Muscle of arm (tissue), 12 donors: ENCODE results near the gene MARK3. TPM values are rescaled to one million over a fixed set of nuclear protein-coding genes. Genes with fewer than 3 reads are reported as not detected.

Source experiments
- DNase-seq: peaks from one replicate; pipeline ENCODE4 v3.0.0-alpha.2; 2013
- polyA plus RNA-seq, 12 donors: library from polyadenylated mRNA; unstranded; fragments of 120-200 nt; gene quantifications; one replicate each; pipeline ENCODE4 v1.2.1, GENCODE V29; 2013; ENCODE audit not compliant: insufficient read length in 12 of 12

The MARK3 gene
- polyA plus RNA-seq, 12 donors = 51.7 to 92.4 (median 62.1) TPM; not detected in 1

- DNase-seq = no peak
These were observed 162.3 kb downstream of the MARK3 start for GRCh38 chr14:103547455-103547940.

- DNase-seq = no peak
These were observed 162.8 kb downstream of the MARK3 start for GRCh38 chr14:103547941-103548462.

- DNase-seq = no peak
These were observed 163.5 kb downstream of the MARK3 start for GRCh38 chr14:103548463-103549351.

GRCh38 chr14:103549361-103550311, 164.4 kb downstream of the MARK3 start:
- DNase-seq = no peak

- no peak for DNase-seq
These were observed 165.5 kb downstream of the MARK3 start for GRCh38 chr14:103550451-103551337.

- no peak for DNase-seq
These were observed 166.1 kb downstream of the MARK3 start for GRCh38 chr14:103551338-103551762.

GRCh38 chr14:103552011-103552845, 167.0 kb downstream of the MARK3 start:
- no peak for DNase-seq

GRCh38 chr14:103552846-103553210, 167.6 kb downstream of the MARK3 start:
- no peak for DNase-seq

Other genes starting within 250 kb of the MARK3 start
- 100 to 1,000 TPM in 11 of 12 donors, not detected in 1; 120 to 234 (median 198) TPM for gene EIF5, start 51.2 kb upstream of the MARK3 start, polyA plus RNA-seq
- gene CKB, start 137.4 kb downstream of the MARK3 start, polyA plus RNA-seq = 100 to 1,000 TPM in 11 of 12 donors, not detected in 1; 146 to 849 (median 173) TPM
- gene TRMT61A, start 143.8 kb downstream of the MARK3 start, polyA plus RNA-seq = 10 to 100 TPM in 1 of 12 donors, 1 to 10 TPM in 10, not detected in 1; 5.2 to 11.6 (median 5.9) TPM
- gene BAG5, start 177.2 kb downstream of the MARK3 start, polyA plus RNA-seq = 10 to 100 TPM in 11 of 12 donors, not detected in 1; 19.7 to 25.5 (median 23.0) TPM
- 10 to 100 TPM in 11 of 12 donors, not detected in 1; 35.9 to 76.5 (median 53.0) TPM for gene COA8, start 177.5 kb downstream of the MARK3 start, polyA plus RNA-seq
- 100 to 1,000 TPM in 5 of 12 donors, 10 to 100 TPM in 6, not detected in 1; 80.0 to 131 (median 99.1) TPM for gene KLC1, start 243.8 kb downstream of the MARK3 start, polyA plus RNA-seq